Ectodermal cell (in vitro differentiated cells): ENCODE data around the gene ZMYM1. TPM values are rescaled to one million over a fixed set of nuclear protein-coding genes. Genes with fewer than 3 reads are reported as not detected.
A peak's percentile ranks its signal among the peaks of the same experiment; 100 is the strongest.

Source experiments
- H3K27ac ChIP-seq: 2 replicates; pipeline ENCODE4 v1.7.0; 2013; ENCODE audit warnings: mild to moderate bottlenecking, low read depth, low read length; ENCODE audit not compliant: insufficient read depth, poor library complexity, severe bottlenecking
- H3K27me3 ChIP-seq: 2 replicates; pipeline ENCODE4 v1.7.0; 2013; ENCODE audit warnings: mild to moderate bottlenecking, low read length; ENCODE audit not compliant: insufficient read depth, control insufficient read depth, poor library complexity, severe bottlenecking
- H3K36me3 ChIP-seq: one replicate; pipeline ENCODE4 v1.7.0; 2013; ENCODE audit warnings: low read length; ENCODE audit not compliant: control insufficient read depth, insufficient read depth
- H3K4me1 ChIP-seq: one replicate; pipeline ENCODE4 v1.7.0; 2013; ENCODE audit warnings: low read length; ENCODE audit not compliant: control insufficient read depth, insufficient read depth
- H3K4me3 ChIP-seq: 2 replicates; pipeline ENCODE4 v1.7.0; 2013; ENCODE audit warnings: low read depth, low read length, control low read depth; ENCODE audit not compliant: insufficient read depth
- H3K9me3 ChIP-seq: 2 replicates; pipeline ENCODE4 v1.7.0; 2013; ENCODE audit warnings: mild to moderate bottlenecking, low read length, moderate library complexity; ENCODE audit not compliant: control insufficient read depth
- WGBS, 2 experiments: methylation state at CpG; one replicate each; pipeline ENCODE4 v1.1.7; 2013; ENCODE audit warnings: missing lambda C conversion rate in 2 of 2; 5-methylcytosine and 5-hydroxymethylcytosine counted together
- polyA plus RNA-seq, 4 experiments: library from polyadenylated mRNA; stranded (reverse); fragments of 50-300 nt; gene quantifications; one replicate each; pipeline ENCODE4 v1.2.3, GENCODE V29; 2013

The ZMYM1 gene
- 20.8 TPM for polyA plus RNA-seq (2013, experiment 1 of 4)
- 19.2 TPM for polyA plus RNA-seq (2013, experiment 2 of 4)
- polyA plus RNA-seq (2013, experiment 3 of 4), result 14.8 TPM
- 15.8 TPM for polyA plus RNA-seq (2013, experiment 4 of 4)

- WGBS, 2 experiments, result 4% methylated on average over 52 of the region's 52 CpGs
- H3K36me3 ChIP-seq, result no peaks in the 10 kb centered on the region
- H3K4me3 ChIP-seq, result peak within 1 kb of the TSS; percentile 71
- H3K27ac ChIP-seq, result peak within 1 kb of the TSS; percentile 87
- H3K9me3 ChIP-seq, result no peaks in the 10 kb centered on the region
- no peaks in the 10 kb centered on the region for H3K27me3 ChIP-seq
- no peaks in the 10 kb centered on the region for H3K4me1 ChIP-seq
These were observed at the start of gene ZMYM1 for GRCh38 chr1:35079003-35079930. Gene ZMYM1, plus strand, starts transcription at chr1:35079385. Its CDS starts 14,603 bp downstream, at chr1:35093988.

- no peaks in the 10 kb centered on the region for H3K36me3 ChIP-seq
- H3K27ac ChIP-seq, result no peak overlapping the region
- peaks cover 5% of the 10 kb centered on the region for H3K4me1 ChIP-seq
- no peaks in the 10 kb centered on the region for H3K27me3 ChIP-seq
- no peak overlapping the region for H3K4me3 ChIP-seq
- no peaks in the 10 kb centered on the region for H3K9me3 ChIP-seq
These were observed 49.4 kb upstream of the ZMYM1 start for GRCh38 chr1:35029761-35030160.

DNA sequence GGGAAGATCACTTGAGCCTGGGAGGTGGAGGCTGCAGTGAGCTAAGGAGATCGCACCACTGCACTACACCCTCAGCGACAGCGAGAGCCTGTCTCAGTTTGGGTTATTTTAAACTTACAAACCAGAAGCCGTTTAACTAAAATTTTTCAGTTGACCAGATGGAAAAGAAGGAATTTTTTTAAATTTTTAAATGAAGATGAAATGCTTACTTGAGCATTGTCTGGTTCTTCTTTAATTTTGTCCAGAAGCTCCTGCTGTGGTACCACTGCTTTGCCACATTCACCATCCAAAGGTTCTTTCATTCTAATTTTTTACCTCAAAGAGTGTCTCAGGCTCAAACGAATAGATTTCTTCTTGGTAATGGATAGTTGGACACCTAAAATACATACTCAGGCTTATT lies 48.8 kb upstream of the ZMYM1 start:
- Histone ChIP-seq H3K4me3 (no peak overlapping the region), H3K4me1 (peaks cover 5% of the 10 kb centered on the region), H3K36me3 (no peaks in the 10 kb centered on the region), H3K9me3 (no peaks in the 10 kb centered on the region), H3K27ac (no peak overlapping the region), H3K27me3 (no peaks in the 10 kb centered on the region)
- 91 to 100% methylated on average over 4 to 5 of the region's 5 CpGs for WGBS, 2 experiments

DNA sequence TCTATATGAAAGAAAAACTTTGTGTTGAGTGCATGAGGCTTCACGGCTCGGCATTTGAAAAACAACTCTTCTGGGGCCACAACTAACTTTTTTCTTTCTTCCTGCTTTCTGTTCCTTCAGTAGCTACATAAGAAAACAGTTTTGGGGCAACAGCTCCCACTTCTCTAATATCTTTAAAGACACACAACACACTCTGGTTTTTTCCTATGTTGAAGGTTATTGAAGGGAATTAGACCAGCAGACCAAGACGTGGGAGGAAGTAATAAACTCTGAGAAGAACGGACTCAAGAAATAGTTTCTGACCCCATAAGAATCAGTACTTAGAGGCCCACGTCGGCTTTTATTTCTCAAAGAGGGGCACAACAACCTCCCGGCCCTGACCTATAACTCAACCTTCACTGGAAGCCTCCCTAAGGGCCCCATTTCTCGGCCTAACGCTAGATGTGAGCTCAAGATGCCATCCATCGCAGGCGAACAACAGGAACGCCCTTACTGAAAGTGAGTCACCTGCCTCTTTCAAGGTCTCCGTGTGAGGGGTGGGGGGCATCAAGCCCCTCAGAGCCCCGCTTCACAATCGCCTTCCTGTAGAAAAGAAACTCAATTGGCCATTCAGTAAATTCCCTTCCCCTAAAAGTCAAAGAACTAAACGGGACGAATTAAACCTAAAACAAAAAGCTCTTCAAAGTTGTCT lies 48.3 kb upstream of the ZMYM1 start:
- Histone ChIP-seq H3K36me3 (no peaks in the 10 kb centered on the region), H3K4me3 (peak overlapping the region; percentile 75), H3K4me1 (peaks cover 5% of the 10 kb centered on the region), H3K27me3 (no peaks in the 10 kb centered on the region), H3K27ac (no peak overlapping the region), H3K9me3 (no peaks in the 10 kb centered on the region)
- 17 to 19% methylated on average over 17 of the region's 17 CpGs for WGBS, 2 experiments

- Histone ChIP-seq H3K4me3 (peak overlapping the region; percentile 75), H3K27ac (no peak overlapping the region), H3K9me3 (no peaks in the 10 kb centered on the region), H3K27me3 (no peaks in the 10 kb centered on the region), H3K36me3 (no peaks in the 10 kb centered on the region), H3K4me1 (peaks cover 5% of the 10 kb centered on the region)
- WGBS, 2 experiments, result no CpG with 5 or more reads among the region's 1 CpG
These were observed 46.8 kb upstream of the ZMYM1 start for GRCh38 chr1:35032384-35032739.

GRCh38 chr1:35033346-35033745 lies 45.8 kb upstream of the ZMYM1 start:
- no peaks in the 10 kb centered on the region for H3K27me3 ChIP-seq
- WGBS, 2 experiments, result 100% methylated on average over 1 of the region's 1 CpG
- H3K4me1 ChIP-seq, result peaks cover 5% of the 10 kb centered on the region
- H3K36me3 ChIP-seq, result no peaks in the 10 kb centered on the region
- H3K4me3 ChIP-seq, result no peak overlapping the region
- no peak overlapping the region for H3K27ac ChIP-seq
- no peaks in the 10 kb centered on the region for H3K9me3 ChIP-seq

DNA sequence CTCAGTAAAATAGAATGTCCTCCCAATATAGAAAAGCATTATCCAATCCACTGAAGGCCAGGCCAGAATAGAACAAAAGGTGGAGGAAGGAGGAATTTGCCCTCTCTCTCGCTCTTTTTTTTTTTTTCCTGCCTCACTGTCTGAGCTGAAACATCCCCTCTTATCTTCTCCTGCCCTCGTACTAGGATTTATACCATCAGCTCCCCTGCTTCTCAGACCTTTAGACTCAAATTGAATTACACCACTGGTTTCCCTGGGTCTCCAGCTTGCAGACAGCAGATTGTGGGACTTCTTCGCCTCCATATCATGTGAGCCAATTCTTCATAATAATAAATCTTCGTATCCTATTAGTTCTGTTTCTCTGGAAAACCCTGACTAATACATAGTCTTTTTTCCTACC lies 42.6 kb upstream of the ZMYM1 start:
- WGBS, 2 experiments, result 80 to 83% methylated on average over 4 of the region's 4 CpGs
- Histone ChIP-seq H3K4me1 (no peaks in the 10 kb centered on the region), H3K4me3 (no peak overlapping the region), H3K27ac (no peak overlapping the region), H3K36me3 (no peaks in the 10 kb centered on the region), H3K27me3 (no peaks in the 10 kb centered on the region), H3K9me3 (no peaks in the 10 kb centered on the region)

DNA sequence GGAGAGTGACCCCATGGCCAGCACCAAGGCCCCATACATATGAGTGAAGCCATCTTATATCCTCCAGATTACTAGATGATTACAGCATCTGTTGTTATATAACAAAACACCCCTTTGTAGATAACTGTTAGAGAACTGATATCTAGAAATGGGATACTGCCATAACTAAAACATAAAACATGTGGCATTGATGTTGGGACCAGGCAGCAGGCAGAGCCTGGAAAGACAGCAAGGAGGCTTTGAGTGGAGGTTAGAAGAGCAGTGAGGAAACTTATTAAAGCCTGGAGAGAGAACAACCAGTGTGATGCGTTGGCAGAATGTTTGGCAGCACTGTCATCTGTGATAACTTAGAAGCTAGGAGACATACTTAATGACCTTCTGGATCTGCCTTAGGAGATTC lies 42.0 kb upstream of the ZMYM1 start:
- WGBS, 2 experiments, result 93 to 96% methylated on average over 1 of the region's 1 CpG
- no peaks in the 10 kb centered on the region for H3K27me3 ChIP-seq
- H3K4me3 ChIP-seq, result no peak overlapping the region
- H3K9me3 ChIP-seq, result no peaks in the 10 kb centered on the region
- H3K27ac ChIP-seq, result no peak overlapping the region
- H3K36me3 ChIP-seq, result no peaks in the 10 kb centered on the region
- no peaks in the 10 kb centered on the region for H3K4me1 ChIP-seq

GRCh38 chr1:35038723-35039122 lies 40.5 kb upstream of the ZMYM1 start:
- Histone ChIP-seq H3K9me3 (no peaks in the 10 kb centered on the region), H3K4me1 (no peaks in the 10 kb centered on the region), H3K27ac (no peak overlapping the region), H3K27me3 (no peaks in the 10 kb centered on the region), H3K36me3 (no peaks in the 10 kb centered on the region), H3K4me3 (no peak overlapping the region)
- WGBS, 2 experiments, result 73 to 81% methylated on average over 1 of the region's 1 CpG

- Histone ChIP-seq H3K9me3 (no peaks in the 10 kb centered on the region), H3K4me3 (no peak overlapping the region), H3K27me3 (no peaks in the 10 kb centered on the region), H3K4me1 (no peaks in the 10 kb centered on the region), H3K36me3 (no peaks in the 10 kb centered on the region), H3K27ac (no peak overlapping the region)
- WGBS, 2 experiments, result 84 to 91% methylated on average over 3 of the region's 3 CpGs
These were observed 35.7 kb upstream of the ZMYM1 start for GRCh38 chr1:35043498-35043897.
